ENCODE results near the gene CAPN8.

Gene CAPN8

DNA sequence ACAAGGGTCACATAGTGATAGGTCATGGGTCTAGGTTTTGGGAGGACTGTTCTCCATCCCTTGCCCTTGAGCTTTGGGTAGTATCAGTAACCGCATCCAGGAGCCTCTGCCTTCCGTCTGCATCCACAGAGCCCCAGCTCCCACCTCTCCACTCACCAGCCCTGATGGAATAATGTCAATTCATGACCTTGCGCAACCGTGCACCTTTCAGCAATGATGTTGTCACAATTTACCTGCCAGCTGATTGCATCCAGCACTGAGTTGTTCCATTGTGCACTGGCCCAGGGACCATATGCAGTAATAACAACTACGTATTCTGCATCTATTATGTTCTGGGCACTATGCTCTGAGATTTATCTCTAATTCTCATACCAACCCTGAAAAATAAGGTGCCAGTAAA, 1.4 kb downstream of the CAPN8 start:
- ChIA-PET CTCF (interaction anchor here (1.0 to 2.1 kb wide), 2 partner anchors 530 to 541 kb away, joined by 3 to 6 read pairs; no protein-coding TSS in a partner anchor), POLR2A (no interaction called here)
- no peak for DNase-seq (ENCODE audit: low read depth, low spot score)
- H3K4me3 ChIP-seq (ENCODE audit: low read depth, low read length): no peak overlapping the region
- TF ChIP-seq, protein P1, sequence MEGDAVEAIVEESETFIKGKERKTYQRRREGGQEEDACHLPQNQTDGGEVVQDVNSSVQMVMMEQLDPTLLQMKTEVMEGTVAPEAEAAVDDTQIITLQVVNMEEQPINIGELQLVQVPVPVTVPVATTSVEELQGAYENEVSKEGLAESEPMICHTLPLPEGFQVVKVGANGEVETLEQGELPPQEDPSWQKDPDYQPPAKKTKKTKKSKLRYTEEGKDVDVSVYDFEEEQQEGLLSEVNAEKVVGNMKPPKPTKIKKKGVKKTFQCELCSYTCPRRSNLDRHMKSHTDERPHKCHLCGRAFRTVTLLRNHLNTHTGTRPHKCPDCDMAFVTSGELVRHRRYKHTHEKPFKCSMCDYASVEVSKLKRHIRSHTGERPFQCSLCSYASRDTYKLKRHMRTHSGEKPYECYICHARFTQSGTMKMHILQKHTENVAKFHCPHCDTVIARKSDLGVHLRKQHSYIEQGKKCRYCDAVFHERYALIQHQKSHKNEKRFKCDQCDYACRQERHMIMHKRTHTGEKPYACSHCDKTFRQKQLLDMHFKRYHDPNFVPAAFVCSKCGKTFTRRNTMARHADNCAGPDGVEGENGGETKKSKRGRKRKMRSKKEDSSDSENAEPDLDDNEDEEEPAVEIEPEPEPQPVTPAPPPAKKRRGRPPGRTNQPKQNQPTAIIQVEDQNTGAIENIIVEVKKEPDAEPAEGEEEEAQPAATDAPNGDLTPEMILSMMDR (IDR thresholded peaks at IDR 0.05; ENCODE audit: insufficient read depth, low read length, missing control alignments): no peak

DNA sequence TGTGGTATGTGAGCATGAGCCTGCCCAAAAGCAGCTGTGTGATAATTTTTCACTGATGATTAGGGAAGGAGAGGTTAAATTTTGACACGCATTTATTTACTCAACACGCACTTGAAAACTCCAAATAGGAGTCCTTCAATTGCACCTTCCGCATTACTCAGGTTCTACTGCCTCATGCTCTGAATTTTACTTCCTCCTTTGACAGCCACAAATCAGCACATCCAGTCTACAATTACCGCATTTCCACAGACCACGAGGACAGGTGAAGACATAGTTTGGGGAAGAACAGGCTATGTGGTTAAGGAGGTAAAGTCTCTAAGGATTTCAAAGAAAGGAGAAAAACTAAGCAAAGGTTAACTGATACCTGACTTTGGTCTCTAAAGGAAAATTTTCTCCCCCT, 2.6 kb downstream of the CAPN8 start:
- ChIA-PET CTCF (interaction anchor here (2.1 kb wide), 1 partner anchor 529 kb away, joined by 6 read pairs; no protein-coding TSS in a partner anchor), POLR2A (no interaction called here)
- DNase-seq (ENCODE audit: low read depth, low spot score): no peak
- TF ChIP-seq, protein P1 (IDR thresholded peaks at IDR 0.05; ENCODE audit: insufficient read depth, low read length, missing control alignments): no peak
- H3K4me3 ChIP-seq (ENCODE audit: low read depth, low read length): no peak overlapping the region

DNA sequence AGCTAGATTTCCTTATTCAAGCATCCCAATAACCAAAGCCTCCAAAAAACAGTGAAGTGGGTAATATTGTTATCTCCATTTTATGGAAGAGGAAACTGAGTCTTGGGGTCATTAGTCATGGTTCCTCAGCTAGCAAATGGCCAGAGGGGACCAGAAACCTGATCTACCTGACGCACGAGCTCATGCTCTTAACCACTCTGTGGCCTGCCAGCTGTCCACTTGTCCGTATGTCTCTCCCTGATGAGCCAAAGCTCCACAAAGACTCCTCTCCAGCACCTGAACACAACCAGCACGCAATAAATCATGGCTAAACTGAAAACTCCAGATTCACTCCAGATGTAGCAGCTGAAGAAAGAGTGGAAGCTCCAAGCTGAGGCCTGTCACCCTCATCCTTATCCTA, 5.8 kb downstream of the CAPN8 start:
- TF ChIP-seq, protein P1 (IDR thresholded peaks at IDR 0.05; ENCODE audit: insufficient read depth, low read length, missing control alignments): no peak
- CTCF ChIA-PET: no interaction called here
- POLR2A ChIA-PET: no interaction called here
- DNase-seq (ENCODE audit: low read depth, low spot score): no peak
- no peak overlapping the region for H3K4me3 ChIP-seq (ENCODE audit: low read depth, low read length)

DNA sequence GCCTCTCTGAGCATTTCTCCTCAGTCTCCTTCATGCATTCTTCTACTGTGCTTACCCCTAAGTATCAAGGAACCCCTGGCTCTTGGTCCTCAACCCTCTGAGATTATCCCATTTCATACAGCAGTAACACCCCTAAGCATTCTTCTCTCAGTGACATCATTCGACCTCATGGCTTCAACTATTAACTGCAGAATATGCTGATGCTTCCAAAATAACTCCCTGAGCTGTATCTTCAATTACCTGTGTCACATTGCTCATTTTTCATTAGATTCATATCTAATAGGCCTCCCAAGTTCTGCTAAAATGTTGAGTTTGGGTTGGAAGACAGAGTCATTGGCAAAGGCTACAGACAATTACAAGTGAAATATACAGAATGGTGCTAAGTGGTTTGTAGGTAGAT, 7.5 kb downstream of the CAPN8 start:
- H3K4me3 ChIP-seq (ENCODE audit: low read depth, low read length): no peak overlapping the region
- DNase-seq (ENCODE audit: low read depth, low spot score): no peak
- TF ChIP-seq, protein P1 (IDR thresholded peaks at IDR 0.05; ENCODE audit: insufficient read depth, low read length, missing control alignments): no peak
- CTCF ChIA-PET: no interaction called here
- POLR2A ChIA-PET: no interaction called here

DNA sequence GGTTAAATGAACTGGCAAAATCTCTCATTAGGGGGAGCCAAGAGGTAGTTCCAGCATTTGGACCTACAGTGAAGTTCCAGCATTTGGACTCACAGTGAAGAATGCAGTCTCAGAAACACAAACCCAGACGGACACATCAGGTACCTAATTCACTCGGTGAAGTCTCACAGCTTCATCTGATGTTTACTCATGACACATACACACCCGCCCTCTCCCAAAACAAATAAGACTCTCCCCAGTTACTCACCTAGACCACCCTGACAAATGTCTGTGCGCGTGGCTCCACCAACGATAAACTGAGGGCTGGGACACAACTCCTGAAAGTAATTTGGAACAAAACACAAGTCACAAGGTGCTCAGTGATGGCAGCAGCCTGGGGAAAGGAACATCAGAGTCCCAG, 11.4 kb downstream of the CAPN8 start:
- CTCF ChIA-PET: no interaction called here
- no peak overlapping the region for H3K4me3 ChIP-seq (ENCODE audit: low read depth, low read length)
- TF ChIP-seq, protein P1 (IDR thresholded peaks at IDR 0.05; ENCODE audit: insufficient read depth, low read length, missing control alignments): no peak
- POLR2A ChIA-PET: no interaction called here
- no peak for DNase-seq (ENCODE audit: low read depth, low spot score)

DNA sequence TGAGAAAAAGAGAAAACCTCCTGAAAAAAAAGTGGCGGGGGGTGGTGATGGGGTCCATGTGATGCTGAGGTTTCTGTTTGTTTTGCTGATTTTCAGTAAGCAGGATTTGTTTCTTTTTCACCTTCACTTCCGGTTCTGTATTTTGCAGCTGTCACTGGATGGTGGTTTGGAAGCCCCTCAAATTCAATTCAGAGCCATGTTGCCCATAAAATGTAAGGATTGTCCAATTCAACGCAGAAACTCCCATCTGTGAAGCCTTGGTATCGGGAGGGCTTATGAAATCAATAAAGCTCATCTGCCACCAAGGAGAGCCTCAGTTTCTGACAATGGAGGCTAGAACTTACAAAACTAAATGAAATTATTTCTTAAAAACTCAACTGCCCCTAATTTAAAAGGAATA, 12.1 kb downstream of the CAPN8 start:
- CTCF ChIA-PET: no interaction called here

More for the DNA sequence above, 12.1 kb downstream of the CAPN8 start:
- no peak overlapping the region for H3K4me3 ChIP-seq (ENCODE audit: low read depth, low read length)
- no peak for DNase-seq (ENCODE audit: low read depth, low spot score)
- POLR2A ChIA-PET: no interaction called here
- TF ChIP-seq, protein P1 (IDR thresholded peaks at IDR 0.05; ENCODE audit: insufficient read depth, low read length, missing control alignments): no peak
